Activated CD8-positive, alpha-beta memory T cell treated with anti-CD3 and anti-CD28 coated beads for 1 hour (primary cell): ENCODE measurements around the gene MT1M.
"Not testable (repeated sequence)": the region's sequence is repeated elsewhere in the genome, so short reads cannot be mapped to it uniquely, and the experiment has no call there.

ENCODE experiments used
- DNase-seq, 2 donors: peaks; one replicate each; pipeline ENCODE4 v3.0.0-alpha.2; 2020; ENCODE audit warnings: low read depth in 1 of 2; ENCODE audit errors: extremely low read depth in 1 of 2

Gene MT1M

GRCh38 chr16:56645838-56646237, 13.4 kb downstream of the MT1M start:
- DNase-seq: no peak

GRCh38 chr16:56647641-56648431, 15.4 kb downstream of the MT1M start:
- no peak for DNase-seq

- DNase-seq: no peak
These were observed 16.8 kb downstream of the MT1M start for GRCh38 chr16:56649271-56649670.

GRCh38 chr16:56649820-56650219, 17.4 kb downstream of the MT1M start:
- DNase-seq: no peak

- DNase-seq: no peak
These were observed 19.1 kb downstream of the MT1M start, which contains the start of gene MT1B for GRCh38 chr16:56651586-56651985. Gene MT1B (plus strand): TSS chr16:56651886. CDS start chr16:56651954, 68 bp downstream.

- no peak for DNase-seq
These were observed 20.1 kb downstream of the MT1M start for GRCh38 chr16:56652600-56652999.

- DNase-seq: no peak
These were observed 20.8 kb downstream of the MT1M start for GRCh38 chr16:56653218-56653617.

GRCh38 chr16:56657555-56658326, 25.3 kb downstream of the MT1M start, which contains the start of gene MT1F:
Gene MT1F (plus strand): TSS chr16:56657959. CDS start chr16:56658059, 100 bp downstream.
- peak; percentile 24 to 62 for DNase-seq

- no peak for DNase-seq
These were observed 25.9 kb downstream of the MT1M start for GRCh38 chr16:56658327-56658875.

- no peak for DNase-seq
These were observed 30.2 kb downstream of the MT1M start for GRCh38 chr16:56662357-56663354.

- DNase-seq: no peak
These were observed 32.0 kb downstream of the MT1M start for GRCh38 chr16:56664506-56664905.

GRCh38 chr16:56665286-56666261, 33.1 kb downstream of the MT1M start:
- DNase-seq: not testable (repeated sequence)

GRCh38 chr16:56667581-56668571, 35.4 kb downstream of the MT1M start, which contains the start of gene MT1G:
Gene MT1G (minus strand): TSS chr16:56668065. CDS start chr16:56667993, 72 bp downstream.
- DNase-seq: no peak

GRCh38 chr16:56669005-56669839, 36.8 kb downstream of the MT1M start, which contains the start of gene MT1H:
Gene MT1H (plus strand): TSS chr16:56669814. CDS start chr16:56669885, 71 bp downstream.
- no peak for DNase-seq

- DNase-seq: no peak
These were observed 37.6 kb downstream of the MT1M start for GRCh38 chr16:56669840-56670619.

GRCh38 chr16:56670620-56670934, 38.1 kb downstream of the MT1M start:
- DNase-seq: no peak
